ENCODE results near the gene HOXA13.

The HOXA13 gene

GRCh38 chr7:27161214-27161720 lies 38.6 kb downstream of the HOXA13 start:
- no peaks in the 10 kb centered on the region for H3K9me3 Mint-ChIP-seq
- H3K27me3 Mint-ChIP-seq: peaks cover 80% of the 10 kb centered on the region
- H3K27ac Mint-ChIP-seq: no peak overlapping the region
- H3K36me3 Mint-ChIP-seq (ENCODE audit: low read depth): no peaks in the 10 kb centered on the region
- H3K4me1 Mint-ChIP-seq (ENCODE audit: low read depth): peaks cover 51% of the 10 kb centered on the region
- peak overlapping the region; percentile 76 for H3K4me3 Mint-ChIP-seq

- Mint-ChIP-seq H3K27ac (no peak overlapping the region), H3K36me3 (ENCODE audit: low read depth) (no peaks in the 10 kb centered on the region), H3K9me3 (no peaks in the 10 kb centered on the region), H3K4me1 (ENCODE audit: low read depth) (peaks cover 49% of the 10 kb centered on the region), H3K4me3 (peak overlapping the region; percentile 76), H3K27me3 (peaks cover 81% of the 10 kb centered on the region)
These were observed 39.2 kb downstream of the HOXA13 start for GRCh38 chr7:27160546-27161213.

GRCh38 chr7:27160145-27160545 lies 39.7 kb downstream of the HOXA13 start:
- no peaks in the 10 kb centered on the region for H3K9me3 Mint-ChIP-seq
- peaks cover 51% of the 10 kb centered on the region for H3K4me1 Mint-ChIP-seq (ENCODE audit: low read depth)
- no peak overlapping the region for H3K27ac Mint-ChIP-seq
- H3K4me3 Mint-ChIP-seq: peak overlapping the region; percentile 40
- H3K27me3 Mint-ChIP-seq: peaks cover 83% of the 10 kb centered on the region
- no peaks in the 10 kb centered on the region for H3K36me3 Mint-ChIP-seq (ENCODE audit: low read depth)

GRCh38 chr7:27159266-27160144 lies 40.4 kb downstream of the HOXA13 start:
- Mint-ChIP-seq H3K27me3 (peaks cover 85% of the 10 kb centered on the region), H3K4me3 (peak overlapping the region; percentile 40), H3K4me1 (ENCODE audit: low read depth) (peaks cover 54% of the 10 kb centered on the region), H3K36me3 (ENCODE audit: low read depth) (no peaks in the 10 kb centered on the region), H3K27ac (no peak overlapping the region), H3K9me3 (no peaks in the 10 kb centered on the region)

- peak overlapping the region; percentile 41 for H3K4me3 Mint-ChIP-seq
- peak overlapping the region; percentile 36 for H3K27ac Mint-ChIP-seq
- H3K27me3 Mint-ChIP-seq: peaks cover 86% of the 10 kb centered on the region
- peaks cover 52% of the 10 kb centered on the region for H3K4me1 Mint-ChIP-seq (ENCODE audit: low read depth)
- no peaks in the 10 kb centered on the region for H3K9me3 Mint-ChIP-seq
- no peaks in the 10 kb centered on the region for H3K36me3 Mint-ChIP-seq (ENCODE audit: low read depth)
These were observed 41.2 kb downstream of the HOXA13 start for GRCh38 chr7:27158436-27159265.

DNA sequence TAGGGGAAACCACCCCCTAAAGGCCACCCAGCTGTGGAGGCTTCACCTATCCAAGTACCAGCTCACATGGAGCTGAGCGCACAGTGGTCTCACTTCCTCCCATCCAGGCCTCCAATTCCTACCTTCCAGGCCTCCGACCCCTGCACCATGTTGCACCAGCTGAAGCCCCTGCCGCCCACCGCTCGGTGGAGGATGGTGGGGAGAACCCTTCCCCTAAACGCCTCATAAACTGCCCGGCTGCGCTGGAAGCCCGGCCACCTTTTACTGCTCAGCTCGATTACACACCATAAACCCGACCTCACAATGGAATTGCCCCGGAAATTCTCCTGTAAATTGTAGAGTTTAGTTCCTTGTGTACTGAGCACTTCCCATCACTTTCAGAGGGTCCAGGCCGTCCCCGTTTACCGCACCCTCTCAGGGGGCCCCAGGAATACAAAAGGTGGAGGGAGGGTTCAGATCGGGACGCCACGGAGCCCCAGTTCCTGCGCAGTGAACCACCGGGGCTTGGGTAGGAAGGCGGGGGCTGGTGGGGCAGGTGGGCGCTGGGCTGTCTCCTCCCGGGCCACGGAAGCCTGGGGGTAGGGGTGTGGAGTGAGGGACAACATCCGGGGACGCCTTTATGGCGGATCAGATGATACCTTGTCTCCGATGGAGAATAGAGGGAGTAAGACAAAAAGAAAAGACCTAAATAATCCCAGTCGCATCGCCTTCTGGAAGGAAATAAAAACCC lies 42.0 kb downstream of the HOXA13 start:
- Mint-ChIP-seq H3K9me3 (no peaks in the 10 kb centered on the region), H3K27ac (peak overlapping the region; percentile 32), H3K36me3 (ENCODE audit: low read depth) (no peaks in the 10 kb centered on the region), H3K27me3 (peaks cover 86% of the 10 kb centered on the region), H3K4me1 (ENCODE audit: low read depth) (peaks cover 51% of the 10 kb centered on the region), H3K4me3 (peak overlapping the region; percentile 15)

DNA sequence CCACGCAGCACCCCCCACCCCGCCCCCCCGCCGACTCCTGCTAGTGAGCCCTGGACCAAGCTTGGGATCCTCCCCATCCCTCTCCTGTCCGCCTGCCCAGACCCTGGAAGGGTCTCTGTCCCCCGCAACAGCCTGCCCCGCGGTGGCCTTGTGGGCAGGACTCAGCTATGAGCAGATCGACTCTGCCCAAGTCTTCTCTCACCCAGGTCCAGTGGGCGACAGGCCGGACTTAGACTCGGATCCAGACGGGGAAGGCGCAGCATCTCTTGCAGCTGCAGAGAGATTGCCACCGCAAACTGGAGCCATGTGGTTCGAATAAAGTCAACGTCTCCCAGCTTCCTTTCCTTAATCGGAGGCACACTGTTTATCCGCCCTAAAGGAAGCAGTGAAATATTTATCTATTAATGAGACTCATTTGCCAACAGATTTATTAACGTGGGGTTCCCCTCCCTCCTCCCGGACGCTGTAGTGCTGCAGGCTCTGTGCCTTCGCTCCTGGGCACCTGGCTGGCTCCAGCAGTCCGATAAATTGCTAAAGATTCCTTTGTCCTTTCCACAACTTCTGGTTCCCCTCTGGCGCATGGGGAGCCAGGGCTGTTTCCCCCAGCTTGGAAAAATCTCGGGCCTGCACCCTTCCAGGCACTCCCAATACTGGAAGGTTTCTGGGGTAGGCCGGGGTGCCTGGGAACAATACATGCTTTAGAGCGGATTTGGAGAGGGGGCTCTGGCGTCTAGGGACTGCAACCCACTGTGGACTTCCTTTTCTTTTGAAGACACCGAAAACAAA lies 42.8 kb downstream of the HOXA13 start:
- Mint-ChIP-seq H3K4me1 (ENCODE audit: low read depth) (peaks cover 52% of the 10 kb centered on the region), H3K4me3 (peak overlapping the region; percentile 32)

GRCh38 chr7:27156508-27156898 lies 43.4 kb downstream of the HOXA13 start, which contains the start of gene HOXA7:
Gene HOXA7, minus strand, starts transcription at chr7:27156675. Its CDS starts 130 bp downstream, at chr7:27156545.
- Mint-ChIP-seq H3K36me3 (ENCODE audit: low read depth) (no peaks in the 10 kb centered on the region), H3K4me3 (peak within 1 kb of the TSS; percentile 69), H3K27me3 (peaks cover 87% of the 10 kb centered on the region), H3K9me3 (no peaks in the 10 kb centered on the region), H3K27ac (peak within 1 kb of the TSS; percentile 65), H3K4me1 (ENCODE audit: low read depth) (peaks cover 58% of the 10 kb centered on the region)

More for the DNA sequence above, 42.8 kb downstream of the HOXA13 start:
- no peaks in the 10 kb centered on the region for H3K36me3 Mint-ChIP-seq (ENCODE audit: low read depth)
- peaks cover 84% of the 10 kb centered on the region for H3K27me3 Mint-ChIP-seq
- no peak overlapping the region for H3K27ac Mint-ChIP-seq
- H3K9me3 Mint-ChIP-seq: no peaks in the 10 kb centered on the region

GRCh38 chr7:27155816-27156507 lies 43.9 kb downstream of the HOXA13 start:
- no peaks in the 10 kb centered on the region for H3K36me3 Mint-ChIP-seq (ENCODE audit: low read depth)
- peaks cover 60% of the 10 kb centered on the region for H3K4me1 Mint-ChIP-seq (ENCODE audit: low read depth)
- peak overlapping the region; percentile 69 for H3K4me3 Mint-ChIP-seq
- peaks cover 90% of the 10 kb centered on the region for H3K27me3 Mint-ChIP-seq
- H3K9me3 Mint-ChIP-seq: no peaks in the 10 kb centered on the region
- peak overlapping the region; percentile 65 for H3K27ac Mint-ChIP-seq

GRCh38 chr7:27154901-27155815 lies 44.7 kb downstream of the HOXA13 start:
- H3K27me3 Mint-ChIP-seq: peaks cover 94% of the 10 kb centered on the region

GRCh38 chr7:27154369-27154768 lies 45.5 kb downstream of the HOXA13 start:
- Mint-ChIP-seq H3K27ac (peak overlapping the region; percentile 46), H3K4me1 (ENCODE audit: low read depth) (peaks cover 53% of the 10 kb centered on the region), H3K9me3 (no peaks in the 10 kb centered on the region), H3K4me3 (no peak overlapping the region), H3K27me3 (peaks cover 93% of the 10 kb centered on the region), H3K36me3 (ENCODE audit: low read depth) (no peaks in the 10 kb centered on the region)

More at GRCh38 chr7:27154901-27155815, 44.7 kb downstream of the HOXA13 start:
- H3K27ac Mint-ChIP-seq: peak overlapping the region; percentile 65
- H3K36me3 Mint-ChIP-seq (ENCODE audit: low read depth): no peaks in the 10 kb centered on the region
- peaks cover 59% of the 10 kb centered on the region for H3K4me1 Mint-ChIP-seq (ENCODE audit: low read depth)
- no peaks in the 10 kb centered on the region for H3K9me3 Mint-ChIP-seq
- H3K4me3 Mint-ChIP-seq: peak overlapping the region; percentile 69

GRCh38 chr7:27153526-27153925 lies 46.4 kb downstream of the HOXA13 start:
- H3K27me3 Mint-ChIP-seq: peaks cover 90% of the 10 kb centered on the region

More at GRCh38 chr7:27153526-27153925, 46.4 kb downstream of the HOXA13 start:
- no peak overlapping the region for H3K27ac Mint-ChIP-seq
- no peaks in the 10 kb centered on the region for H3K36me3 Mint-ChIP-seq (ENCODE audit: low read depth)
- no peaks in the 10 kb centered on the region for H3K9me3 Mint-ChIP-seq
- no peak overlapping the region for H3K4me3 Mint-ChIP-seq
- H3K4me1 Mint-ChIP-seq (ENCODE audit: low read depth): peaks cover 49% of the 10 kb centered on the region

Data from stimulated activated naive CD8-positive, alpha-beta T cell treated with anti-CD3 and anti-CD28 coated beads, Interleukin-15, Interleukin-2, amounts not matched to agents 100 ng/mL and 50 ng/mL, for 24 hours (primary cell).